CD4-positive, alpha-beta T cell treated with Interleukin-17A for 4 hours (primary cell): ENCODE data around the gene HK2.
"Not testable (repeated sequence)": the region's sequence is repeated elsewhere in the genome, so short reads cannot be mapped to it uniquely, and the experiment has no call there.

Source experiments
- DNase-seq: peaks from one replicate; pipeline ENCODE4 v3.0.0-alpha.2; 2020; ENCODE audit warnings: mixed read lengths

Gene HK2

GRCh38 chr2:74835831-74836674, 2.1 kb downstream of the HK2 start:
- DNase-seq: no peak

GRCh38 chr2:74836675-74837401, 2.9 kb downstream of the HK2 start:
- DNase-seq: no peak

GRCh38 chr2:74841641-74842040, 7.7 kb downstream of the HK2 start:
- DNase-seq: no peak

- no peak for DNase-seq
These were observed 9.5 kb downstream of the HK2 start for GRCh38 chr2:74843433-74843832.

GRCh38 chr2:74843899-74844298, 10.0 kb downstream of the HK2 start:
- DNase-seq: peak; percentile 54

- DNase-seq: no peak
These were observed 10.8 kb downstream of the HK2 start for GRCh38 chr2:74844752-74845151.

- DNase-seq: peak; percentile 72
These were observed 11.4 kb downstream of the HK2 start for GRCh38 chr2:74845217-74845751.

- DNase-seq: no peak
These were observed 12.1 kb downstream of the HK2 start for GRCh38 chr2:74845991-74846390.

GRCh38 chr2:74846481-74846880, 12.6 kb downstream of the HK2 start:
- no peak for DNase-seq

GRCh38 chr2:74847070-74847858, 13.3 kb downstream of the HK2 start:
- DNase-seq: no peak

- DNase-seq: peak; percentile 66
These were observed 15.4 kb downstream of the HK2 start for GRCh38 chr2:74849228-74849892.

- no peak for DNase-seq
These were observed 16.7 kb downstream of the HK2 start for GRCh38 chr2:74850496-74851190.

GRCh38 chr2:74851191-74851566, 17.3 kb downstream of the HK2 start:
- no peak for DNase-seq

GRCh38 chr2:74853360-74853759, 19.4 kb downstream of the HK2 start:
- not testable (repeated sequence) for DNase-seq

- DNase-seq: no peak
These were observed 20.5 kb downstream of the HK2 start for GRCh38 chr2:74854401-74854800.

- not testable (repeated sequence) for DNase-seq
These were observed 21.3 kb downstream of the HK2 start for GRCh38 chr2:74855114-74855707.

GRCh38 chr2:74856004-74856578, 22.2 kb downstream of the HK2 start:
- DNase-seq: no peak

- no peak for DNase-seq
These were observed 22.7 kb downstream of the HK2 start for GRCh38 chr2:74856599-74856998.

- DNase-seq: no peak
These were observed 23.3 kb downstream of the HK2 start for GRCh38 chr2:74857215-74857614.

- DNase-seq: no peak
These were observed 23.8 kb downstream of the HK2 start for GRCh38 chr2:74857725-74858124.

GRCh38 chr2:74858281-74858680, 24.4 kb downstream of the HK2 start:
- DNase-seq: no peak
